Stimulated activated CD8-positive, alpha-beta memory T cell treated with anti-CD3 and anti-CD28 coated beads, Interleukin-7, amount 100 ng/mL, for 24 hours (primary cell): Measurements from ENCODE around the gene SLC15A5.

Experiments
- DNase-seq: peaks from one replicate; pipeline ENCODE4 v3.0.0-alpha.2; 2020; ENCODE audit warnings: low read depth

SLC15A5 gene

GRCh38 chr12:16174282-16174681, 103.2 kb downstream of the SLC15A5 start:
- no peak for DNase-seq

- DNase-seq, result no peak
Measured at GRCh38 chr12:16171348-16171747, 106.1 kb downstream of the SLC15A5 start.

GRCh38 chr12:16168078-16168477, 109.4 kb downstream of the SLC15A5 start:
- no peak for DNase-seq

- no peak for DNase-seq
Measured at GRCh38 chr12:16166563-16167470, 110.7 kb downstream of the SLC15A5 start.

- no peak for DNase-seq
Measured at GRCh38 chr12:16165506-16165905, 112.0 kb downstream of the SLC15A5 start.

GRCh38 chr12:16163901-16164300, 113.6 kb downstream of the SLC15A5 start:
- no peak for DNase-seq

- DNase-seq, result no peak
Measured at GRCh38 chr12:16163146-16163545, 114.3 kb downstream of the SLC15A5 start.

GRCh38 chr12:16159571-16159970, 117.9 kb downstream of the SLC15A5 start:
- DNase-seq, result no peak

GRCh38 chr12:16158050-16158449, 119.4 kb downstream of the SLC15A5 start:
- no peak for DNase-seq

- DNase-seq, result no peak
Measured at GRCh38 chr12:16155938-16156337, 121.5 kb downstream of the SLC15A5 start.

GRCh38 chr12:16154990-16155389, 122.5 kb downstream of the SLC15A5 start:
- DNase-seq, result no peak

- no peak for DNase-seq
Measured at GRCh38 chr12:16152885-16153673, 124.4 kb downstream of the SLC15A5 start.

- no peak for DNase-seq
Measured at GRCh38 chr12:16150276-16150675, 127.2 kb downstream of the SLC15A5 start.

- no peak for DNase-seq
Measured at GRCh38 chr12:16148938-16149337, 128.5 kb downstream of the SLC15A5 start.
